OCI-LY7 (cell line): ENCODE results near the gene DDRGK1. TPM values are rescaled to one million over a fixed set of nuclear protein-coding genes. Genes with fewer than 3 reads are reported as not detected.

ENCODE experiments used
- BruUV-seq: library from RNA; stranded (reverse); fragments of 400-500 nt; replicated peaks from 2 replicates; lab custom pipeline; 2021; lab: Mats Ljungman, UMichigan
- CTCF ChIA-PET: fragments of 300-600 bp; sonication (Branson Sonifier 250); formaldehyde crosslinking; loops from one replicate; lab custom pipeline; 2022; ENCODE audit warnings: antibody characterized with exemption; ENCODE audit not compliant: unreplicated experiment; lab: Charles Lee
- POLR2A ChIA-PET: fragments of 300-600 bp; sonication (Branson Sonifier 250); formaldehyde crosslinking; loops from one replicate; lab custom pipeline; 2022; ENCODE audit warnings: antibody characterized with exemption; lab: Charles Lee
- DNase-seq: peaks from one replicate; pipeline ENCODE4 v3.0.0-alpha.2; 2015; ENCODE audit warnings: low spot score
- H2AFZ ChIP-seq: fragments of 200-600 bp; sonication (generic), shearing (Covaris generic); 2 replicates; pipeline ENCODE4 v1.6.1; 2014; ENCODE audit warnings: mild to moderate bottlenecking, antibody characterized with exemption, low read length, moderate library complexity
- H3K27ac ChIP-seq: fragments of 200-600 bp; sonication (generic); 2 replicates; pipeline ENCODE4 v1.5.1; 2014; ENCODE audit warnings: mixed run types, low read depth, mild to moderate bottlenecking, moderate library complexity, low read length, inconsistent platforms; ENCODE audit not compliant: poor library complexity, severe bottlenecking
- H3K36me3 ChIP-seq: fragments of 200-600 bp; sonication (generic); 2 replicates; pipeline ENCODE4 v1.6.1; 2014; ENCODE audit warnings: mild to moderate bottlenecking, antibody characterized with exemption, low read length, moderate library complexity, mixed read lengths; ENCODE audit not compliant: insufficient read depth
- H3K4me1 ChIP-seq: fragments of 200-600 bp; sonication (generic); 2 replicates; pipeline ENCODE4 v1.5.1; 2014; ENCODE audit warnings: mild to moderate bottlenecking, low read length; ENCODE audit not compliant: insufficient read depth, poor library complexity, severe bottlenecking
- H3K4me2 ChIP-seq: fragments of 200-600 bp; sonication (generic); 2 replicates; pipeline ENCODE4 v1.6.1; 2014; ENCODE audit warnings: mild to moderate bottlenecking, low read length
- H3K4me3 ChIP-seq: fragments of 200-600 bp; sonication (generic); 2 replicates; pipeline ENCODE4 v1.5.1; 2014; ENCODE audit warnings: mild to moderate bottlenecking, low read depth, low read length; ENCODE audit not compliant: poor library complexity, severe bottlenecking
- H3K79me2 ChIP-seq: fragments of 200-600 bp; sonication (generic); 2 replicates; pipeline ENCODE4 v1.6.1; 2016; ENCODE audit warnings: low read depth, mild to moderate bottlenecking, low read length, moderate library complexity, mixed read lengths; ENCODE audit not compliant: insufficient read depth
- H3K9me2 ChIP-seq: fragments of 200-600 bp; sonication (generic); 2 replicates; pipeline ENCODE4 v1.6.1; 2016; ENCODE audit warnings: mild to moderate bottlenecking, low read length, mixed read lengths; ENCODE audit not compliant: insufficient read depth
- H3K9me3 ChIP-seq: fragments of 200-600 bp; sonication (generic); 2 replicates; pipeline ENCODE4 v1.6.1; 2014; ENCODE audit warnings: mild to moderate bottlenecking, mixed run types, low read length, mixed read lengths
- H4K20me1 ChIP-seq: fragments of 200-600 bp; sonication (generic); 2 replicates; pipeline ENCODE4 v1.6.1; 2014; ENCODE audit warnings: mild to moderate bottlenecking, antibody characterized with exemption, low read length, moderate library complexity, mixed read lengths; ENCODE audit not compliant: insufficient read depth
- CTCF ChIP-seq: fragments of 200-600 bp; sonication (generic); conservative IDR thresholded peaks from 2 replicates; pipeline ENCODE4 v1.5.1; 2014; ENCODE audit warnings: mild to moderate bottlenecking, antibody characterized with exemption, low read length, moderate library complexity, mixed read lengths
- EZH2phosphoT487 ChIP-seq: fragments of 200-600 bp; sonication (generic); IDR thresholded peaks from 2 replicates; pipeline ENCODE4 v1.6.1; 2018; ENCODE audit warnings: low read depth, borderline replicate concordance, mild to moderate bottlenecking, mixed run types, antibody characterized with exemption, low read length, moderate library complexity, mixed read lengths
- intact Hi-C: fragments of 100-400 bp; cut with micrococcal nuclease; formaldehyde crosslinking; loops from one replicate; pipeline ENCODE4 v1.10.0; 2022; ENCODE audit not compliant: unreplicated experiment
- total RNA-seq, 2 experiments: library from RNA; depleted of rRNA in 1 of 2; stranded (reverse); fragments of >200 nt in 1 of 2; shearing (Covaris generic) in 1 of 2; gene quantifications; 2 replicates each; pipeline ENCODE4 v1.2.3, GENCODE V29; 2014 to 2022

The DDRGK1 gene
- total RNA-seq, 2 experiments from 2014 or later: 37.7 to 55.0 TPM

- POLR2A ChIA-PET: no interaction called here
- no peaks in the 10 kb centered on the region for H3K9me3 ChIP-seq
- intact Hi-C loops: no loop called here
- no peak within 1 kb of the TSS for H3K27ac ChIP-seq
- H4K20me1 ChIP-seq: no peaks in the 10 kb centered on the region
- peak within 1 kb of the TSS; percentile 85 for H3K4me2 ChIP-seq
- DNase-seq: peak; percentile 72
- CTCF ChIA-PET: no interaction called here
- peaks cover 27% of the 10 kb centered on the region for H3K4me1 ChIP-seq
- H2AFZ ChIP-seq: peak within 1 kb of the TSS; percentile 98
- TF ChIP-seq EZH2phosphoT487 (no peak), CTCF (peak; percentile 32; the same call in 1 of the 2 replicates)
- H3K79me2 ChIP-seq: no peaks in the 10 kb centered on the region
- BruUV-seq: no TSS peak
- no peaks in the 10 kb centered on the region for H3K36me3 ChIP-seq
- H3K9me2 ChIP-seq: no peaks in the 10 kb centered on the region
- peak within 1 kb of the TSS; percentile 97 for H3K4me3 ChIP-seq
Observed at GRCh38 chr20:3172933-3173609, 31.4 kb downstream of the DDRGK1 start, which contains the start of gene LZTS3. Gene LZTS3, minus strand, starts transcription at chr20:3173549. Its CDS starts 6,386 bp downstream, at chr20:3167163.

- H2AFZ ChIP-seq: no peak overlapping the region; the same call in 1 of the 2 replicates
- H3K9me2 ChIP-seq: no peaks in the 10 kb centered on the region
- H3K4me3 ChIP-seq: peak overlapping the region; percentile 97
- intact Hi-C loops: no loop called here
- ChIA-PET CTCF (no interaction called here), POLR2A (interaction anchor here (0.6 kb wide), 1 partner anchor 30 kb away, joined by 3 read pairs; no protein-coding TSS in a partner anchor)
- H3K4me2 ChIP-seq: peak overlapping the region; percentile 85
- H4K20me1 ChIP-seq: no peaks in the 10 kb centered on the region
- TF ChIP-seq CTCF (no peak), EZH2phosphoT487 (no peak)
- DNase-seq: no peak
- no peaks in the 10 kb centered on the region for H3K79me2 ChIP-seq
- H3K36me3 ChIP-seq: no peaks in the 10 kb centered on the region
- H3K27ac ChIP-seq: no peak overlapping the region
- H3K9me3 ChIP-seq: no peaks in the 10 kb centered on the region
- no TSS peak for BruUV-seq
- H3K4me1 ChIP-seq: peaks cover 27% of the 10 kb centered on the region
Observed at GRCh38 chr20:3172126-3172932, 32.2 kb downstream of the DDRGK1 start.
